Head of caudate nucleus (tissue), 42 donors: Measurements from ENCODE around the gene MAD1L1.
"Not testable (repeated sequence)": the region's sequence is repeated elsewhere in the genome, so short reads cannot be mapped to it uniquely, and the experiment has no call there.

ENCODE experiments used
- DNase-seq, 42 donors: peaks; one replicate each; pipeline versions ENCODE4 v3.0.0 to v3.0.0-alpha.2; 2020 to 2021; ENCODE audit warnings: mixed read lengths in 7 of 42
- intact Hi-C: fragments of 100-400 bp; cut with DNase I; formaldehyde crosslinking; loops from one replicate; pipeline ENCODE4 v1.15.0; 2022

The MAD1L1 gene

DNA sequence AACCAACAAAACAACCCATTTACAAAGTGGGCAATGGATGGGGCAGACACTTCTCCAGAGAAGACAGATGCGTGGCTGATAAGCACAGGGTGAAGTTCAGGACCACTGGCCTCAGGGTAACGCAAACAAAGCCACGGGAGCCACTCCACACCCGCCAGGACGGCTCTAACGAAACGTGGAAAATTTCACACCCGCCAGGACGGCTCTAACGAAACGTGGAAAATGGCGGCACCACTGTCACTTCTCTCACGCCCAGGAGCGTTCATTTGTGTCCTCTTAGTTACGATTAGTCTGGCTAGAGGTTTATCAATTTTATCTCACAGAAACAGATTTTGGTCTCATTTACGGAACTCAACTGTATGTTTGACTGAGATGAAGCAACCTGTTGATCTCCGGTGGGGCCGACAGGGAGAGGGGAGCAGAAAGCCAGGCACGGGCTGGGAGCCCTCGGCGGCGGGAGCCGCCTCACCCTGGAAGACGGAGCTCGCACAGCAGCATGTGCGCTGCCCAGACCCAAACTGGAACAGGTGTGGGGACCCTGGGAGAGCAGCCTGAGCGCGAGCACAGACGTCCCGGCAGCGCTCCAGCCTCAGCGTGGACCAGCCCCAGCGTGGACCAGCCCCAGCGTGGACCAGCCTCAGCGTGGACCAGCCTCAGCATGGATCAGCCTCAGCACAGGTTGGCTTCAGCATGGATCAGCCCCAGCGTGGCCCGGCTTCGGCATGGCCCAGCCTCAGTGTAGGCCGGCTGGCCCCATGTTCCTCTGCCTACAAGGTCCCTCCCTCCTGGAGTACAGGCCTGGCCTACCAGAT lies 243.5 kb downstream of the MAD1L1 start:
- DNase-seq, result no peak
- intact Hi-C loops, result no loop called here

DNA sequence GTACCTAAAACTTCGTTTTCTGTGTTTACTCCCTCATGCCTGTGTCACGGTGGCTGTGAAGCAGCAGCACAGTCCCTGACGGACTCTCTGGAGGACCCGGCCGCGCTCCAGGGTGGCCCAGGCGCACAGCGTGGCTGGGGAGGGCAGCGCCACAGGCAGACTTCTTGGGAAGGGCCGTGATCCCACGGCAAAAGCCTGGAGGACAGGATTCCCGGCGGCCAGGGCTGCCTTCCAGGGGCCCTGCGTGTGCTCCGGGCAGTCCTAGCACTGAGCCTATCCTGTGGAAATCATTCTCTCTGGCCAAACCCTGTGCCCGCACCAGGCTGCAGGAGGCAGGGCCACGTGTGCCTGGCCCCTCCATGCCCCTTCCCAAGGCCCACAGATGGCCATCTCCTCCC lies 244.2 kb downstream of the MAD1L1 start:
- intact Hi-C loops, result no loop called here
- no peak for DNase-seq

DNA sequence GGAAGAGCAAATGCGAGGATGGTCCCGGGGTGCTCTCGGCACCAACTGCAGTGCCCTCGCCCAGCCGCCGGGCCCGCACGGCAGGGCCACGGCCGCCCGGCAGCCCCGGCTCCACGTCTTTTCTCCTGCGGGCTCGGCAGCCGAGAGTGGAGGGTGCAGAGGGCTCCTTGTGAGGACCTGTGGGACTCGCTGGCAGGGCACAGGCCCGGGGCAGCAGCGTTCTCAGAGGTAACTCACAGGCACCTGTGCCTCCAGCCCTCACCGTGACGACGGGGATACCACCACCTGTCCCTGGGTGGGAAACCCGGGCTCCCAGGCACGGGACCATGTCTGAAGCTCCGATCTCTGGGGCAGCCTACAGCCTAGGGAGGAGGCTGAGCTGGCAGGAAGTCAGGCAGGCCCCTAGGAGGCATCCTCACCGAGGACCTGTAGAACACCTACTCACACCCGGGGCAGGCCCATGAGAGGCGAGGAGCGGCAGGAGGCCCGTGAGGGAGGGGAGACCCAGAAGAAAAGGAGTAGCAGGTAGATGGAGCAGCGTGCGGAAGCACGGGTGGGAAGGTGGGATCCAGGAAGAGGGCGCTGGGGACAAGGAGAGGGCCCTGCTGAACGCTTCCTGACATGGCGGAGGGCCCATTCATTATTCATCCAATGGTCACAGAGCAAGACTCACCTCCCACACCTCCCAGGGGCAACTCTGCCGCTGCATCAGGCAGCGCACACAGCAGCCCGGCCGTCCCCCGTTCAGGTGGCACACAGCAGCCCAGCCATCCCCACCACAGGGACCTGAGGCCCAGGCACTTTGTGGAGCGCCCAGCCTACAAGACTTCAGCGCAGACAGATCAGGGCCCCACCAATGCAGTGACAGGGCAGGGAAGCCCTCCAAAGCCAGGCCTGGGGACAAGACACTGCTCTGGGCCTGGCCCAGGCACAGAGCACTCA lies 244.9 kb downstream of the MAD1L1 start:
- no peak for DNase-seq
- intact Hi-C loops, result no loop called here

DNA sequence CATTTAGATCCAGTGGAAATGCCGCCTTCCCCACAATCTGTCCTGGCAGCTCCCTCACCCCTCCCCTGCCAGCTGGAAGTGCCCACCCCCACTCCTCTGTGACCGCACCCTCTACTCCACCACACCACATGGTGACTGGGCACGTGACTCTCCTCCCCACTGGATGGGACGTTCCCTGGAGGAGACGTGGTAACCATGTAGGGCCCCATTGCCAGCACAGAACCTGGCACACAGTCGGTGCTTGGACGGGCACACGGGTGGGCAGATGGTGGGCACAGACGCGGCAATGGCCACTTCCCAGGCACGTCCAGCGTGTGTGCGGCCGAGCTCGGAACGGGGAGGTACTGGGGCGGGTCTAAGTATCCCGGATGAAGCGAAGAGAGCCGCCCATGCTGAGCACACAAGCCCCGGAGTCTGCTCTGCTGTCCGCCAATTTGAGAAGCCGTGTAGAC lies 245.6 kb downstream of the MAD1L1 start:
- no peak for DNase-seq
- intact Hi-C loops, result no loop called here

DNA sequence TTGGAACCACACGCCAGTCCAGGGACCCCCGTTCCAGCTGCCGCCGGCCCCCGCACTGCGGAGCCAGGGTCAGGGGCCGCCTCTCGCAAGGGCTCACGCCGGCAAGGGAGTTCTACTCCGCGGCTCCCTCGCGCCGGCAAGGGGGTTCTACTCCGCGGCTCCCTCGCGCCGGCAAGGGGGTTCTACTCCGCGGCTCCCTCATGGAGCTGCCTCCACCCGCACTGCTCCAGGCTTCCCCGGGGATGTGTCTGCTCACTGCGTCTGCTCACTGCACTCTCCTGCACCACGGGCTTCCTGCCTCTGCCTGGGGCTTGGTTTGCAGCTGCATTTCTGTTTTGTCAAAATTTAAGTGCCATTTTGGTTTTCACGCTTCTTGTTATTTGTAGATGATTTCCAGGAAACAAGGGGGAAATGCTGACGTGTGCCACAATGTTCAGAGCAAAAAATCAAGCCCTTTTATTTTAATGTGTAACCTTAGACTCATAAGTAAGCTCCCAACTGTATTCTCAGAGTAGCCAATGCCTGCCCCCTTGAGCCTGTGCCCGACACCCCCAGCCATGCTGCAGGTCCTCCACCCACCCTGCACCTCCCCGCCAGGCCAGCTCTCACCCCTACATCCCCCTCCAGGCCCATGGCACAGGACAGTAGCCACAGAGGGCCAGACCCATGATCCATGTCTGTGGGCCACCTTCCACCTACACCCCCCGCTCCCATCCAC lies 246.2 kb downstream of the MAD1L1 start:
- intact Hi-C loops, result no loop called here
- no peak for DNase-seq

DNA sequence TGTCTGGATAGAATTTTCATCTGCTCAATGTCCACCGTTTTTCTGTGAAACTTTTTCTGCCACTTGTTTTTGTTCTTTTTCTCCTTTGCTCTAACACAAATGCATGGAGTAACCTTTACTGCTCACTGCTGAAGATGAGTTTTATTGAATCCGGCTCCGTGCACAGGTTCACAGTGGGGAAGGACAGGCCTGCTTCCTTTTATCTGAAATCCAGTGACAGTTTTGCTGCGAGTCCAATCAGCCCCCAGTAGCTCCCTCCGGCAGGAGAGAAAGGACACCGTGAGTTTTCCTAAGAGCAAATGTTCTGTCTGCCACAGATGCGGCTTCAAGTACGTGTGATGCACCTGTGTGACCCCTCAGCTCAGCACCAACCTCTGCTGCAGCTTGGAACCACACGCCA lies 246.8 kb downstream of the MAD1L1 start:
- intact Hi-C loops, result no loop called here
- no peak for DNase-seq

DNA sequence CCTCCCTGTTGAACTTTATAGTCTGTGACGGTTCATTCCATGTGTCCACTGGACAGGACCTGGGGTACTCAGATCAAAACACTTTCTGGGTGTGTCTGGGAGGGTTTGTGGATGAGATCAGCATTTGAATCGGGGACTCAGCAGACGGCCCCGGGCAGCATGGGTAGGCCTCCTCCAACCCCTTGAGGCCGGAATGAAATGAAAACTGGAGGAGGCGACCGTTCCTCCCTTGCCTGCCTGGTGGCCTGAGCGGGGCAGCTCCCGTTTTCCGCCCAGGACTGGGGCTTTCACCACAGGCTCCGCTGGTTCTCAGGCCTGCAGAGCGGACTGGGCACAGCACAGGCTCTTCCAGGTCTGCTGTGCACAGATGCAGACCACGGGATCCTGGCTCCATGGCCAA lies 247.7 kb downstream of the MAD1L1 start:
- no peak for DNase-seq
- intact Hi-C loops, result no loop called here

DNA sequence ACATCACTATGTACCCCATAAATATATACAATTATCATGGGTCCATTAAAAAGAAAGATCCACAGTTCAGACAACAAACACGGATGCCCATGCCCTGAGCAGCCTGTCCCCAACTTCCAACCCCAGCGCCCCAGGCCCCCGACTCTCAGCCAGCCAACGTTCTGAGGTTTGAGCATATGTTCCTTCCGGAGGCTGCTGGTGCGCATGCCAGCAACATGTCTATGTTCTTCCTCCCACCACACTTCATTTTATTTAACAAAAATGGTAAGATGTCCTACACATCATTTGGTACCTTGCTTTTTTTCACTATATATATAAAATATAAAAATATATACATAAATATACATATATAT lies 250.9 kb downstream of the MAD1L1 start:
- intact Hi-C loops, result no loop called here
- DNase-seq, result no peak

DNA sequence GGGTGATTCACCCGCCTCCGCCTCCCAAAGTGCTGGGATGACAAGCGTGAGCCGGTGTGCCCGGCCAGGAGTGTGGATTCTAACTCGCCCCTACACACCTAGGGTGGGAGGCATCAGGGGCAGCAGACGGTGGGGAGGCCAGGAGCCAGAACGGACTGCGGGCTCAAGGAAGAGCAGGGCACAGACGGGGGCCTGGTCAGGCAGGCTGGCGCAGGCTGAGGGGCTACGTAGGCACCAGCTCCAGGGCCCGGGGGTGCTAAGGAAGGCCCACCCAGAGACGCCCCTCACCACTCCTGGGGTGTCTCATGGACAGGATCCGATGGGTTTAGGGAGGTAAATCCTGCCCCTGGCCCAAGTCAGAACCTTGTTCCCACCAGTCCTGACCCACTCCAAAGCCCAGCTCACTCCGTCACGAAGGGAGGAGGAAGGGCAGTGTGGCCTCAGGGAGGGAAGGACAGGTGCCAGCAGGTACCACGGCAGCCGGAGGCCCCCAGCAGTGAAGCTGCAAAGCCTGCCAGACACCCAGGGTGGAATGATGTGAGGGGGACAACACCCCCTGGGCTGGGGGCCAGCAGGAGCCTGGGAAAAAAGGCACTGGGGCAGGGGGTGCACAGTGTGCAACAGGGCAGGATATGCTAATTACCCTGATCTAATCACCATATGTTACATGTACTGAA lies 251.4 kb downstream of the MAD1L1 start:
- DNase-seq, result no peak
- intact Hi-C loops, result no loop called here

DNA sequence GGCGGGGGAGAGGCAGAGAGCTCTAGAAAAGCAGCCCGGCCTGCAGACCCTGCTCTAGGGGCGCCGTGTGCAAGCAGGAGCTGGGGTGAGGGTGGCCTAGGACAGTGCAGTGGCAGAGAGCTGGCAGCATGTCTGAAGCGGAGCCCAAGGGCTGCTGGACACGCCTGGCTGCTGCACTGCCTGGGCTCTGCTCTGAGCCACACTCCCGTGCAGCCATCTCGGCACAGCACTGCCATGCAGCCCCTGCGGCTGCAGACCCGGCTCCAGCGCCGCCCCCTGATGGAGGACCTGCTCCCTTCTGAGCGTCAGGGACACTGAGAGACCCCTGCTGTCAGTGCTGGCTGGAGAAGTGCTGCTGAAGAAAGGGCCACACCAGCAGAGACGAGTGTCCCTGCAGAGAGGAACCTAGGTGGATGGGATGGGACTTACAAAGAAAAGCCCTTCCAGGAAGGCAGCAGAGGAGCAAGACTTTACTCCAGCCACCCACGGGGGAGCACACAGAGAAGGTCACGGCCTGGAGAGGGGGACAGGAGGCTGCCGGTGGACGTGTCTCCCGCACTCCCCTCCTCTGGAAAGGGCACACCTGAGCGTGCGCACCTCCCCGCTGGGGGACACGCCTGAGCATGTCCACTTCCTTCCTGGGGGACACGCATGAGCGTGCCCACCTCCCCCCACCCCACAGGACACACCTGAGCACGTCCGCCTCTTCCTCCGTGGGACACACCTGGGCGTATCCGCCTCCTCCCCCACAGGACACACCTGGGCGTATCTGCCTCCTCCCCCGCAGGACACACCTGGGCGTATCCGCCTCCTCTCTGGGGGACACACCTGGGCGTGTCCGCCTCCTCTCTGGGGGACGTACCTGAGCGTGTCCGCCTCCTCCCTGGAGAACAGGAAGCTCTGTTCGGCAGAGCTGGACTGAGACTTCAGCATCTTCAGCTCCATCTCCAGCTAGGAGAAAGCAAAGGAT lies 252.9 kb downstream of the MAD1L1 start:
- no peak for DNase-seq
- intact Hi-C loops, result no loop called here

DNA sequence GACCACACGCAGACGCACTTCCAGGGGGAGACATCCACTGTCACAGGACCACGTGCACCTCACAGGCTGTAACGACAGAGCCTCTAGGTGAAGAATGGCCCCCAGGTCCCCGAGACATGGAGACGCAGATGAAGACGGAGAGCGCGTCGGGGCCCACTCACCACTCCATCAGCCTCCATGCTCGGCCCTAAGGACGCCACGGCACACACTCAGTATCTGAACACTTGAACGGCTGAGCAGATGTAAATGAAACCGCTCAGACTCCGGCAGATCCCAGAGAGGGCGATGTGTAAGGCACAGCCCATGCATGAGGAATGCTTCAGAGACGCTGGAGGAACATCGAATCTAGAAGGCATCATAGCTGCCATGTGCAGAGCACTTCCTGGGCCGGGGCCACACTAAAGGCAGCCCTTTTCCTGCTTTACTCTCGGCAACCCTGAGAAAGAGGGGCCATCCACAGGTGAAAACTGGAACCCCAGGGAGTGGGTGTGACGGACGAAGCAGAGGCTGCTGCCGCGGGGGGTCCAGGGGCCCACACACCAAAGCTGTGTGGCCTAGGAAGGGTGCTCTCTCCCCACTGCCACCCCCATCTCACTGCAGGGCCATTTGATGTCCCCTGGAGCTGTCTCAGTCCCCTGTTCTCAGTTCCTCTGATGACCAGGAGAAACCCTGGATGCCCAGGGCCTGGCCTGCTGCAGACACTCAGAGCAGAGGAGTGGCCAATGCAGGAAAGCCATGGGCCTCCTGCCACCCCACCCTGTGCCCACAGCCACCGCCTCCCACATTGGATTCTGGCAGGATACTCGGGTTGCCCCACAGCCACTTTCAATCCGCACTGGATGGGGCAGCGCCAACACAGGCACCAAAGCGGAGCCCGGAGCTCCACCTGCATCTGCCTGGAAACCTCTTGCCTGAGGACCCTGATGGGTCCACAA lies 253.8 kb downstream of the MAD1L1 start:
- intact Hi-C loops, result no loop called here
- DNase-seq, result no peak

DNA sequence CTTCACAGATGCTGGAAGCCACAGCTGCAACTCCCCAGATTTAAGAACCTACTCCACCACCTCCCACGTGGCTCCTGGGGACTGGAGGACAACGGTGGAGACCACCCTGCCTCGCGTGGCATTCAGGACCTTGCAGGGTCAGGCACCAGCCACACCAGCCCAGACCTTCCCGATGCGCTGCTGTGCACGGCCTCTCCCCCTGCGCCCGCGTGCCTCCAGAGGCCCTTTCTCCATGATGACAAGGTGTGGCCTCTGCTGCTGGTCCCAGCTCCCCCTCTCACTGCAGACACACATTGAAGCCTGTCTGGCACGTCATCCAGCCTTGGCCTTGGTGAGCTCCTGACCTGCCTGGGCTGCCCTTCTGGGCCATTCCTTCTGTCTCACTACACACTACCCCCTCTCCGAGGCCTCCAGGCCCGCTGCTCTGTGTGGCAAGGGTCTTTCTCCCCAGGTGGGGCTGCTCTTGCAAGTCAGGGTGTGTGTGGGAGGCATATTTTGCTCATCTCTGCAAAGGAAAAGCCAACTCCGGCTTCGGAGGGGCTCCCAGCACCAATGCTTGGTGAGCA lies 254.8 kb downstream of the MAD1L1 start:
- no peak for DNase-seq

DNA sequence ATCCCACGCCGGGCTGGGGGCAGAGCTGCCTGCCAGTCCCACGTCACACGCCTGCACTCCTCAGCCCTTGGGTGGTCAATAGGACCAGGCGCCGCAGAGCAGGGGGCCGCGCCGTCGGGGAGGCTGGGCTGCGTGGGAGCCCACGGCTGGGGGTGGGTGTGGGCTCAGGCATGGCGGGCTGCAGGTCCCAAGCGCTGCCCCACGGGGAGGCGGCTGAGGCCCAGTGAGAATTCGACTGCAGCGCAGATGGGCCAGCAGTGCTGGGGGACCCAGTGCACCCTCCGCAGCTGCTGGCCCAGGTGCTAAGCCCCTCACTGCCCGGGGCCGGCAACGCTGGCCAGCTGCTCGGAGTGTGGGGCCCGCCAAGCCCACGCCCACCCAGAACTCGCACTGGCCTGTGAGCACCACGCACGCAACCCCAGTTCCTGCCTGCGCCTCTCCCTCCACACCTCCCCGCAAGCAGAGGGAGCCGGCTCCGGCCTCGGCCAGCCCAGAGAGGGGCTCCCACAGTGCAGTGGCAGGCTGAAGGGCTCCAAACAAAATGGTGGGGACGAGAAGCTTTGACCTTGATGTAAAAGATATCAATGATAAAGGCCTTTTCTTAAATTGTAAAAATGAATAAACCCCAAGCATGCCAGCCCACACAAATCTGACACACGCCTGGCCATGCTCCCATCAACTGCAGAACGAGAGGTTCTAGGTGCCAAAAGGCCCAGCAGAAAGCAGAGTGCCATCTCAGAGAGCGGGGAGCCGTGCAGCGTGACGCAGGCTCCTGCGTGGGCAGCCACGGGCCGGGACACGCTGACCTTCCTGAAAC lies 255.5 kb downstream of the MAD1L1 start:
- intact Hi-C loops, result no loop called here
- no peak for DNase-seq

More for the DNA sequence above, 254.8 kb downstream of the MAD1L1 start:
- intact Hi-C loops, result no loop called here

DNA sequence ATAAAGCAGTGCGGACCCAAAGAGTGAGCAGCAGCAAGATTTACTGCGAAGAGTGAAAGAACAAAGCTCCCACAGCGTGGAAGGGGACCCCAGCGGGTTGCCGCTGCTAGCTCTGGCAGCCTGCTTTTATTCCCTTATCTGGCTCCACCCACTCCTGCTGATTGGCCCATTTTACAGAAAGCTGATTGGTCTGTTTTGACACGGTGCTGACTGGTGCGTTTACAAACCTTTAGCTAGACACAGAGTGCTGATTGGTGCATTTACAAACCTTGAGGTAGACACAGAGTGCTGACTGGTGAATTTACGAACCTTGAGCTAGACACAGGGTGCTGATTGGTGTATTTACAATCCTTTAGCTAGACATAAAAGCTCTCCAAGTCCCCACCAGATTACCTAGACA lies 256.2 kb downstream of the MAD1L1 start:
- intact Hi-C loops, DNase-seq: not testable (repeated sequence)

DNA sequence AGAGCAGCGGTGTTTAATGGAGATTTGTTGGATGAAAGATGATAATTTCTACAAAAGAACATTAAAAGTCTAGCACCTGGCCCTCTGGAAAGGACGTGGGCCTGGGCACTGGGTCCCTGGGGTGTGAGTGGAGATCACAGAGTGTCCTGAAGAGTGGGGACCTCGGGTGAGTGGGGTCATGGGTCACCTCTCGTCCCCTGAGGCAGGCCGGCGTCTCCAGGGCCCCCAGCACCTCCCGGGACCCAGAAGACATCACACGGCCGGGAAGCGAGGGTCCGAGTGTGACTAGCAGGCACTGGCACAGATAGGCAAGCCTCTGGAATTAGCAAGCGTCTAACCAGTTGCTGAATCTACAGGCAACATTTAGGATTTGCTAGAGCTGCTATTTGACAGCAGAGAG lies 257.2 kb downstream of the MAD1L1 start:
- DNase-seq, result no peak
- intact Hi-C loops, result no loop called here

DNA sequence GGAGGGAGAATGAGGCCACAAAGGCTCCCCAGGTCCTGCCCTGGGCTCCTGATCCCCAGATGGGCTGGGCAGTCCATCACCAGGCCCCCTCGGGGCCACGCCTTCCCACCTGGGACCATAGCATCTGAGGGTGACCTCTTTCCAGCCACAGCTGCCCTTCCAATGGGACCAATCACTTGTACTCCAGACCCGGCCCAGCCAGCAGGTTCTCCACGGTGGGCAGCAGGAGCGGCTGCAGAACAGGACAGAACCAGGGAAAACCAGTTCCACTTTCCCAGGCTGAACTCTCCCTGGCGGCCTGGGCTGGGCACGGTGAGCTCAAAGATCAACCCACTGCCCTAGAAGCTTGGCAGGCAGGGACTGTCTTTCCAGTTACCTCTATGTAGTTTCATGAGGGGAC lies 257.6 kb downstream of the MAD1L1 start:
- intact Hi-C loops, result no loop called here
- DNase-seq, result no peak
